OCI-LY3 (cell line): Measurements from ENCODE around the gene LCE3D.
A peak's percentile ranks its signal among the peaks of the same experiment; 100 is the strongest.
"Not testable (repeated sequence)": the region's sequence is repeated elsewhere in the genome, so short reads cannot be mapped to it uniquely, and the experiment has no call there.

ENCODE experiments used
- H2AFZ ChIP-seq: fragments of 200-600, 300-600 bp; shearing (Covaris generic); 2 replicates; pipeline ENCODE4 v1.6.0; 2014; ENCODE audit warnings: antibody characterized with exemption, low read depth, low read length
- H3K27ac ChIP-seq: fragments of 200-600, 300-600 bp; sonication (generic); 2 replicates; pipeline ENCODE4 v1.5.1; 2014; ENCODE audit warnings: mild to moderate bottlenecking, low read length, moderate library complexity, mixed read lengths
- H3K27me3 ChIP-seq: fragments of 200-600, 300-600 bp; sonication (generic); 2 replicates; pipeline ENCODE4 v1.6.1; 2014; ENCODE audit warnings: low read depth, low read length, mixed read lengths
- H3K36me3 ChIP-seq: fragments of 200-600, 300-600 bp; sonication (generic); replicated peaks from 2 replicates; pipeline ENCODE3; 2014; ENCODE audit warnings: low read depth, low read length, mixed read lengths
- H3K4me1 ChIP-seq: fragments of 300-600, 200-600 bp; sonication (generic); 2 replicates; pipeline ENCODE4 v1.6.1; 2014; ENCODE audit warnings: low read length, mixed read lengths
- H3K4me2 ChIP-seq: fragments of 200-600, 300-600 bp; sonication (generic); 2 replicates; pipeline ENCODE4 v1.6.1; 2014; ENCODE audit warnings: low read length, mixed read lengths
- H3K4me3 ChIP-seq: fragments of 300-600, 200-600 bp; sonication (generic); 2 replicates; pipeline ENCODE4 v1.5.1; 2014; ENCODE audit warnings: antibody characterized with exemption, mild to moderate bottlenecking, low read length, moderate library complexity
- H3K79me2 ChIP-seq: fragments of 300-600, 200-600 bp; shearing (Covaris generic); 2 replicates; pipeline ENCODE4 v1.6.1; 2014; ENCODE audit warnings: mild to moderate bottlenecking, low read length, mixed read lengths
- H3K9ac ChIP-seq: fragments of 300-600, 200-600 bp; shearing (Covaris generic); 2 replicates; pipeline ENCODE4 v1.6.0; 2014; ENCODE audit warnings: mild to moderate bottlenecking, low read length, moderate library complexity
- H3K9me3 ChIP-seq: fragments of 200-600, 300-600 bp; shearing (Covaris generic); 2 replicates; pipeline ENCODE4 v1.6.1; 2014; ENCODE audit warnings: low read length, mixed read lengths; ENCODE audit not compliant: insufficient read depth
- H4K20me1 ChIP-seq: fragments of 200-600, 300-600 bp; sonication (generic); 2 replicates; pipeline ENCODE4 v1.6.1; 2016; ENCODE audit warnings: low read length, mixed read lengths; ENCODE audit not compliant: insufficient read depth
- CTCF ChIP-seq: fragments of 200-600, 300-600 bp; sonication (generic); IDR thresholded peaks from 2 replicates; pipeline ENCODE4 v1.5.1; 2014; ENCODE audit warnings: antibody characterized with exemption, low read length, low read depth
- EZH2phosphoT487 ChIP-seq: fragments of 200-600 bp; shearing (Covaris generic); IDR thresholded peaks from 2 replicates; pipeline ENCODE4 v1.6.1; 2018; ENCODE audit warnings: antibody characterized with exemption, mixed run types, low read depth

LCE3D gene

GRCh38 chr1:152585586-152585985 is 5.3 kb upstream of the LCE3D start:
- no peaks in the 10 kb centered on the region for H3K9me3 ChIP-seq
- H4K20me1 ChIP-seq = no peaks in the 10 kb centered on the region
- H3K79me2 ChIP-seq = no peaks in the 10 kb centered on the region
- H3K36me3 ChIP-seq = no peaks in the 10 kb centered on the region
- TF ChIP-seq CTCF (peak; percentile 32), EZH2phosphoT487 (no peak)
- no peak overlapping the region for H3K4me3 ChIP-seq
- H3K9ac ChIP-seq = no peak overlapping the region
- H3K4me1 ChIP-seq = no peaks in the 10 kb centered on the region
- H3K27me3 ChIP-seq = no peaks in the 10 kb centered on the region
- H2AFZ ChIP-seq = no peak overlapping the region
- no peak overlapping the region for H3K4me2 ChIP-seq
- H3K27ac ChIP-seq = no peak overlapping the region

GRCh38 chr1:152582647-152583046 is 2.3 kb upstream of the LCE3D start:
- Histone ChIP-seq H3K9me3 (no peaks in the 10 kb centered on the region), H3K27ac (no peak overlapping the region), H3K27me3 (no peaks in the 10 kb centered on the region), H3K79me2 (no peaks in the 10 kb centered on the region), H3K4me3 (no peak overlapping the region), H4K20me1 (no peaks in the 10 kb centered on the region), H3K4me1 (peaks cover 7% of the 10 kb centered on the region), H3K4me2 (no peak overlapping the region), H2AFZ (no peak overlapping the region), H3K36me3 (no peaks in the 10 kb centered on the region), H3K9ac (no peak overlapping the region)
- TF ChIP-seq CTCF = no peak
- TF ChIP-seq EZH2phosphoT487 = no peak

GRCh38 chr1:152579526-152579925 is 790 bp downstream of the LCE3D start:
- H3K36me3 ChIP-seq, H3K9me3 ChIP-seq, H3K4me3 ChIP-seq, H2AFZ ChIP-seq, H3K27me3 ChIP-seq, H3K4me2 ChIP-seq, H3K9ac ChIP-seq, H3K79me2 ChIP-seq, H4K20me1 ChIP-seq, H3K27ac ChIP-seq: not testable (repeated sequence)
- H3K4me1 ChIP-seq = peaks cover 17% of the 10 kb centered on the region

GRCh38 chr1:152577168-152577567 is 3.1 kb downstream of the LCE3D start:
- Histone ChIP-seq H3K4me1 (peaks cover 17% of the 10 kb centered on the region), H3K36me3 (no peaks in the 10 kb centered on the region), H2AFZ (no peak overlapping the region), H3K4me3 (no peak overlapping the region), H3K9me3 (no peaks in the 10 kb centered on the region), H3K4me2 (peak overlapping the region; percentile 19), H3K27ac (no peak overlapping the region), H3K9ac (no peak overlapping the region), H3K79me2 (no peaks in the 10 kb centered on the region), H3K27me3 (peaks cover 26% of the 10 kb centered on the region), H4K20me1 (no peaks in the 10 kb centered on the region)
- TF ChIP-seq CTCF (no peak), EZH2phosphoT487 (no peak)

GRCh38 chr1:152566681-152567080 is 13.6 kb downstream of the LCE3D start, which contains the start of gene LCE3E:
Gene LCE3E (minus strand): TSS chr1:152566780. CDS start chr1:152566208, 572 bp downstream.
- Histone ChIP-seq H3K4me1 (peaks cover 10% of the 10 kb centered on the region), H4K20me1 (no peaks in the 10 kb centered on the region), H3K9ac (no peak within 1 kb of the TSS), H3K79me2 (no peaks in the 10 kb centered on the region), H3K4me3 (no peak within 1 kb of the TSS), H2AFZ (no peak within 1 kb of the TSS), H3K4me2 (no peak within 1 kb of the TSS), H3K27ac (no peak within 1 kb of the TSS), H3K27me3 (no peaks in the 10 kb centered on the region), H3K36me3 (no peaks in the 10 kb centered on the region), H3K9me3 (0 out of 2 replicates have a peak, but pooled peaks cover 5% of the 10 kb centered on the region)
- no peak for TF ChIP-seq CTCF
- TF ChIP-seq EZH2phosphoT487 = no peak
